Measurements from ENCODE around the gene OSBPL1A.

Gene OSBPL1A

DNA sequence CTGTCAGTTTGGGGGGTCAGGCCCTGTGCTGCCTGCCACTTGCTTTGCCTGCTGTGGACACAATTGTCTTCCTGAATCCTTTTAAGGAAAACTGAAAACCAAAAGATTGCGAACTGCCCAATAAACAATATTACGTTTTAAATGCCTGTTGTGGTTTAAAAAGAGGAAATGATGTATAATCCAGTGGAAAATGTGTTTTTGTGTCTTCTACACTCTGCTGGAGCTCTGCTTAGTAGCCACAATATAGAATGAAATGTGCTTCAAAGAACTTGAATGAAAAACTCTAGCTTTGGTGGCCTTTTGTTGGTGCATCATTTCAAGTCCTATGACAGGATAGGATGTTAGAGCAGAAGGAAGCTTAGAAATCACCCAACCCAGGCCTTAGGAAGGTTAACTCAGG, 282.0 kb downstream of the OSBPL1A start:
- no peak for FAIRE-seq

DNA sequence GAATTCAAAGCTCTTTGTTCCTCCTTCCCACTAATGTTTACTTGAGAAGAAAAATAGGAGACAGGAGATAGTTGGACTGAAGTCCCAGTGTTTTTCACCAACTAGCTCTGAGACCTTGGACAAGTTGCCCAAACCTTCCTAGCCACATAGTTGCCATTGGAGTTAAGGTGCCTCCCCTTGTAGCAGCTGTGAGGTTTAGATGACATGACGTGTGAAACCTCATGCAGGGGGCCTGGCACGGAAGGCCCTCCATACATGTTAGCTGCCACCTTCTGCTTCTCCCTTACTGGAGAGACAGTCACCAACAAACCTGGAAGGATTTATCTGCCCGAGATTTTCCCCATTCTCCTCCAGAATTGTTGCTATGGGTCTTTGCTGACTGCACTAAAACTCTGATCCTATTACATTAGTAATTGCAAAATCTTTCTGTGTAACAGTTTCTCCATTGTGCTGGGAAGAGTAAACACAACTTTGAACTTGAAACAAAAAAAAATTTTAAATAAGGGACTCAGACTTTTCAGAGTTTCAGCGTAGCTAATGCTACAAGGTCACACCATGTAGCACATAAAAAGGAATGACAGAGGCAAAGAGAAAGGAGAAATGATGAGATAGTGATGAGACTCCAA, 282.6 kb downstream of the OSBPL1A start:
- no peak for FAIRE-seq

DNA sequence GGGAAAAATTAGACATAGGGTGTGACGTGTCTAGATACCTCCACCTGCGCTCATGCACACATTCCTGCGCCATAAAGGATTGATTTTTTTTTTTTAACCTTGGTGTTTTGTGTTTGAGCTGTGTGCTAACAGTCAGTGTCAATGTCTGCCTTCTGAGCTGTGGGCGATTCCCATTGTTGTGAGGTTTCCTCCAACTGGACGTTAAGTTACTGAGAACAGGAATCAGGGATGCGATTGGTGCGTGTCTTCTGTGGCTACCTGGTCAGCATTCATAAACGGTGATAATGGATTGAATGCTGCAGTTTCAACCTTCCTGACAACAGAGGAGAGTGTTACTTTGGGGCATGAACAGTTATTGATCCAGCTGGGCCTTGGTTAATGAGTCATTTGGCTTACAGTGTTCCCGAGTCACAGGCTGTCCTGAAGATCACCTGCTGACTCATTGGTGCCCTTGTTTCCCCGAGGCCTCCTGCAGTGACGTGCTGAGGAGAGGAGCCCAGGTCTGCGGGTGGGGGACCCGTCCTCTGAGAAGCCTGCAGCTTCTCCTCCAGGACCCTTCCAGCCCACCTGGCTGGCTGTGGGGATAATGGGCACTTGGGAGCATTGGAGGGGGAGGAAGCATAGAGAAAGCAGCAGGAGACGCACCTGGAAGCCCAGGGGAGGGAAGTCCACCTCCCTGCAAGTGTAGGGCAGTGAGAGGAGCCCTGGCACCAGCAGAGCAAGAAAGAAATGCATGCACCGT, 284.6 kb downstream of the OSBPL1A start:
- no peak for FAIRE-seq

DNA sequence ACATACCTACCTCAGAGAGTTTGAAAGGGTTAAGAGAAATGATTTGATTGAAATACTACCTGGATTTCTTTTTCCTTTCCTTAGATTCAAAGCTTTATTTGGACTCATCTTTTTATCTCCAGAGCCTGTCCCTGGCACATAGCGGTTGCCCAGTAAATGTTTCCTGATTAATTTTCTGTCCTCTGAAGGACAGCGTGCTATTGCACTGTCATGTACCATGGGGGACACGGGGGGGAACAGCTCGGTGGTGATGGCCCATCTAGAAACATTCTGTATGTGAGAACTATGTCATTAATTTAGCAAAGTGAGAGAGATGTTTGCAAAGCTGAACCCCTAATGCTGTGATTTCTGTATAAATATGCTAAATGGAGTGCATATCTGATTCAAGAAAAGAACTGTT, 285.2 kb downstream of the OSBPL1A start:
- no peak for FAIRE-seq
